Skeletal muscle tissue (tissue), 4 donors: ENCODE data around the gene ST6GALNAC5. TPM values are rescaled to one million over a fixed set of nuclear protein-coding genes. Genes with fewer than 3 reads are reported as not detected.

Experiments
- H3K27ac ChIP-seq: one replicate; pipeline ENCODE4 v1.7.0; 2013; ENCODE audit warnings: mild to moderate bottlenecking, low read depth, low read length, inconsistent platforms
- H3K27me3 ChIP-seq, 3 donors: one replicate each; pipeline ENCODE4 v1.7.0; 2013; ENCODE audit warnings: low read length in 3 of 3; ENCODE audit not compliant: control insufficient read depth in 3 of 3, insufficient read depth in 3 of 3
- H3K36me3 ChIP-seq, 3 donors: one replicate each; pipeline ENCODE4 v1.7.0; 2013; ENCODE audit warnings: low read length in 3 of 3; ENCODE audit not compliant: control insufficient read depth in 3 of 3, insufficient read depth in 3 of 3
- H3K4me1 ChIP-seq, 3 donors: one replicate each; pipeline ENCODE4 v1.7.0; 2013; ENCODE audit warnings: low read length in 3 of 3, mild to moderate bottlenecking in 3 of 3; ENCODE audit not compliant: control insufficient read depth in 3 of 3, insufficient read depth in 3 of 3
- H3K4me3 ChIP-seq, 3 donors: one replicate each; pipeline ENCODE4 v1.7.0; 2013; ENCODE audit warnings: low read length in 3 of 3
- H3K9ac ChIP-seq, 3 donors: one replicate each; pipeline ENCODE4 v1.7.0; 2013; ENCODE audit warnings: low read length in 3 of 3, mild to moderate bottlenecking in 3 of 3, moderate library complexity in 2 of 3, low read depth in 1 of 3
- H3K9me3 ChIP-seq, 3 donors: one replicate each; pipeline ENCODE4 v1.7.0; 2013; ENCODE audit warnings: low read length in 3 of 3; ENCODE audit not compliant: control insufficient read depth in 3 of 3
- total RNA-seq: library from RNA; depleted of rRNA; stranded (reverse); fragments of >200 nt; gene quantifications from one replicate; pipeline ENCODE4 v1.2.3, GENCODE V29; 2014
- donor health status: Osteomylitis.

ST6GALNAC5 gene
- total RNA-seq, 1 donor from 2014 or later, result 2.1 TPM

DNA sequence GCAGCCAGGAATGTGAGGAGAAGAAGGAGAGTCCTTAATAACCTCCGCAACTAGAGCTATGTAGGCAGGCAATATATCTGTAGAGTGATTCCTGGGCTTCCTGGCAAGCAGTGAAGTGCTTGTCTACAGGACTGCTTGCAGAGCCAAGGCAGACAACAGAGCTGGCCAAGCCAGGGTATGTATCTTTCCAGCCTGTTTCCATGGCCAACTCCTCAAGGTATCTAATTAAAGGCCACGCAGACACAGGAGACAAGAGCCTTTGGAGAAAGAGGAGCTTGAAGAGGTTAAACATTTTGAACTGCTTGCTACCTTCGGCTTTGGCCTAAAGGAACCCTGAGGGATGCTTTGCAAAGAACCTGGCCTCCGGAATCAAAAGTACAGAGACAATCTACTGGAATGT lies 214.6 kb downstream of the ST6GALNAC5 start:
- H3K27ac ChIP-seq, result no peak overlapping the region
- no peaks in the 10 kb centered on the region for H3K4me1 ChIP-seq
- no peaks in the 10 kb centered on the region for H3K27me3 ChIP-seq
- H3K9me3 ChIP-seq, result no peaks in the 10 kb centered on the region
- no peaks in the 10 kb centered on the region for H3K36me3 ChIP-seq
- H3K9ac ChIP-seq, result no peak overlapping the region
- no peak overlapping the region for H3K4me3 ChIP-seq

DNA sequence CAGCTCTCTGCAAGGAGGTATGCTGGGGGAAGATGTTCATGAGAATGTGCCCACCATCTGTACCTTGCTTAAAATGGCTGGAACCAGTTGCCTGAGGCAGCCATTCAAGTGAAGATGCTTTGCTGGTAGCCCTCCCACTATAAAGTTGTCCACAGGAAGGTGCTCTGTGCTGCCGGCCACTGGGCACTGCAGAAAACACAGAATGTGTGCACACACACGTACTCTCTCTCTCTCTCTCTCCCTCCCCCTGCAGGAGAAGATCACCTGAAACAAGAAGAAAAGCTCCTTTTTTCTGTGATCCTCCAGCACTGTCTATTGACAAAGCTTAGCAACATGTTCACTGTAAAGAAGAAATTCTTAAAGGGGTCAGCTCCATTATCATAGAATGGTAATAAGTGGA lies 217.2 kb downstream of the ST6GALNAC5 start:
- Histone ChIP-seq H3K9ac (no peak overlapping the region), H3K27me3 (no peaks in the 10 kb centered on the region), H3K27ac (no peak overlapping the region), H3K4me3 (no peak overlapping the region), H3K36me3 (no peaks in the 10 kb centered on the region), H3K9me3 (no peaks in the 10 kb centered on the region), H3K4me1 (no peaks in the 10 kb centered on the region)

DNA sequence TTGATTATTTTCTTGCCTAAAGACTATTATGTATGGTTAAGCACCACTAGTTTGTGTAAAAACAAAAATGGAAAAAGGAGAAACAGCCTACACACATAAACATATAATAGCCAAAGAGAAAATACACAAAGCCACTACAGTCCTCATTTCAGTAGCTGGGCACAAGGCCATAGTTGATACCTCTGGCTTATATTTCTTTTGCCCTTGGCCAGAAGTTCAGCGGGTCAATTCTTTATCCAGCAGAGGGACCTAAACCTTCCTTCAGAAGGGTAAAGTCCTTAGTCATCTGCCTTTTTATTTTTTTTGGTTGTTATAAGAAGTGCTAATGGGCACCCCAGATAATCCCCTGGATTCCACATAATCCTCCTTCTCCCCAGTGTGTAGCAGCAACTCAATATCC lies 217.8 kb downstream of the ST6GALNAC5 start:
- no peak overlapping the region for H3K27ac ChIP-seq
- no peaks in the 10 kb centered on the region for H3K27me3 ChIP-seq
- no peaks in the 10 kb centered on the region for H3K9me3 ChIP-seq
- no peaks in the 10 kb centered on the region for H3K4me1 ChIP-seq
- no peak overlapping the region for H3K4me3 ChIP-seq
- no peak overlapping the region for H3K9ac ChIP-seq
- no peaks in the 10 kb centered on the region for H3K36me3 ChIP-seq

DNA sequence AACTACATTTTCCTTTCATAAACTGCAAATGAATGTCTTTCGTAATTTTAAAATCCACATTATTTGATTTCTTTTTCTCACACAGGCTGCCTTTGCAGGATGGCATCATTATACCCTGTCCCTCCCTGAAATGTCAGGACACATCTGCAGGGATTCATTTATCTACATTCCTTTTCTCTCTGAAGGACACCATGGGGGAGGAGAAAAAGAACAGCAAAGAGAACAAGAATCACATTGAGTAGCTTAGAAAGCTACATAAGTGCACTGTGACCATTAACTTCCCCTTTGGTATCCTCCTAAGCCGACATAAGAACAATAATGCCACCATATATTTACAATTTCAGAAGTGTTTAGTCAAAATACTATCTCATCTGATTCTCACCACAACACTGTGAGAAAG lies 222.5 kb downstream of the ST6GALNAC5 start:
- Histone ChIP-seq H3K9me3 (no peaks in the 10 kb centered on the region), H3K4me3 (no peak overlapping the region), H3K27me3 (no peaks in the 10 kb centered on the region), H3K27ac (no peak overlapping the region), H3K4me1 (no peaks in the 10 kb centered on the region), H3K9ac (no peak overlapping the region), H3K36me3 (no peaks in the 10 kb centered on the region)

DNA sequence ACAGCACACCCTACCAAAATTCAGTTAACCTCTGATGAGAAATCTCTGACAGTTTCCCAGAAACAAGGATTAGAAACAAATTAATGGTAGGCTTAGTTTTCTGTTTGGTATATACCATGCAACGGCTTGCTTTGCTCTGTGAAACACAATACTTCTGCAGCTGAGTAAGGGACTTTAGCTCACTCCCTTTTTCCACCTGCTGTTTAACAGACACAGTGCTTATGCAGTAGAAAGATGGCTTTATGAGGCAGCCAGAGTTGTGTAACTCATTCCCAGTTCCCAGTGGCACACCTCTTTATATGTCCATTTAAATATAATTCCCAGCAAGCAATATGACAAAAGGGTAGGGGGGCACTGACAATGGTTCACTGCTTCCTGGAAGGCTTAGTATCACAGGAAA lies 228.0 kb downstream of the ST6GALNAC5 start:
- no peaks in the 10 kb centered on the region for H3K36me3 ChIP-seq
- no peaks in the 10 kb centered on the region for H3K27me3 ChIP-seq
- H3K9me3 ChIP-seq, result no peaks in the 10 kb centered on the region
- no peak overlapping the region for H3K27ac ChIP-seq
- no peak overlapping the region for H3K9ac ChIP-seq
- H3K4me3 ChIP-seq, result no peak overlapping the region
- no peaks in the 10 kb centered on the region for H3K4me1 ChIP-seq

DNA sequence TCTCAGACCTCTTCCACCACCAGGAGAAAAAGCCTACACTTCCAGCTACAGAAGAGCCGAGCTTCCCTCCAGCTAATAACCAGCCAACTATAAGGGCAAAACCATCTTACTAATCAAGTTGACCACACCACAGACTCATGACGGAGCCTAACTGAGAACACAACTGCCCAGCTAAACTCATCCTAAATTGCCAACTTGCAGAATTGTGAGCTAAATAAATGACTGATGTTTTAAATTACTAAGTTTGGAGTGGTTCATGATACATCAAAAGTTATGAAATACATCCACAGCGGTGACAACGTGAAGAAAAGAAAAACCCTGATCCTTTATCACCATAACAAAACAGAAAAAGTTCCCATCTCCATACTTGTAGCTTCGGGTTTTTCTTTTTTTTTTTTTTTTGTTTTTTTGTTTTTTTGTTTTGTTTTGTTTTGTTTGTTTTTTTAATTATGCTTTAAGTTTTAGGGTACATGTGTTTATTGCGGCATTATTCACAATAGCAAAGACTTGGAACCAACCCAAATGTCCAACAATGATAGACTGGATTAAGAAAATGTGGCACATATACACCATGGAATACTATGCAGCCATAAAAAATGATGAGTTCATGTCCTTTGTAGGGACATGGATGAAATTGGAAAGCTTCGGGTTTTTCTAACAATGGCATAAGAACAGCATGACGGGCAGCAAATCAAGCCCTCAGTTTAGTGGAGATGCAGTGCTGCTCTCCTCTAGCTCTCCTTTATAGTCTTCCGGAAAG lies 229.4 kb downstream of the ST6GALNAC5 start:
- H3K9ac ChIP-seq, result no peak overlapping the region
- H3K27me3 ChIP-seq, result no peaks in the 10 kb centered on the region
- no peaks in the 10 kb centered on the region for H3K36me3 ChIP-seq
- no peaks in the 10 kb centered on the region for H3K9me3 ChIP-seq
- no peaks in the 10 kb centered on the region for H3K4me1 ChIP-seq
- no peak overlapping the region for H3K27ac ChIP-seq
- no peak overlapping the region for H3K4me3 ChIP-seq

DNA sequence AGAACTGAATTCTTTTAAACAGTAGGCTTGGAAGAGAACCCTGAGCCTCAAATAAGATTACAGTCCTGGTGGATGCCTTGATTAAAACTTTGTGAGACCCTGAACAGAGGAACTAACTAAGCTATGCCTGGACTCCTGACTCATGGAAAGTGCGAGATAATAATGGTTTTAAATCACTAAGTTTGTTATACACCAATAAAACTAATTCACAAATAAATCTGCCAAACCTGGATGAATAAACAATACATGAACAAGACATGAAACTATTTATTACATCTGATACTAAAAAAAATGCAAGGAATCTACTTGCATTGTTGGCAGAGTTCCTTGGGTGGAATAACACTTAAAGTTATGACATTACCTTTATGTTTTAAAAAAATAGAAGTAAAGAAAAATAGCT lies 233.6 kb downstream of the ST6GALNAC5 start:
- no peaks in the 10 kb centered on the region for H3K36me3 ChIP-seq
- no peak overlapping the region for H3K27ac ChIP-seq
- no peaks in the 10 kb centered on the region for H3K27me3 ChIP-seq
- no peak overlapping the region for H3K9ac ChIP-seq
- no peaks in the 10 kb centered on the region for H3K9me3 ChIP-seq
- no peaks in the 10 kb centered on the region for H3K4me1 ChIP-seq
- H3K4me3 ChIP-seq, result no peak overlapping the region

DNA sequence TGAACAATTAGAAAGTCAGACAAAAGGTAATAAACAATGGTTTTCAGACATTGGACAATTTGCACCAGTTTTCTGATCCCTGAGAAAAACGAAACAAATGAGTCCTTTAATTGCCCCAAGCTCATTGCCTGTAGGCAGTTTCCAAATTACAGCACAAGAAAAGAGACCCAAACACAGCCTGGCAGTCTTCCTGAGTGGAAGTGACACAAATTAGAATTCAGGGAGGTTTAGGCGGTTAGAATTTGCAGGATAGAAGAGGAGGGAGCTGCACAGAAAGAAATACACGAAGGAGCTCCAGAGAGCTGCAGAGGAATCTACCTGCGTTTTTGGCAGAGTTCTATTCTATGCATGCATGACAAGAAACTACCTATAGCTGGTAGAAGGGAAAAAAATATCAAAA lies 236.2 kb downstream of the ST6GALNAC5 start:
- no peaks in the 10 kb centered on the region for H3K27me3 ChIP-seq
- no peaks in the 10 kb centered on the region for H3K9me3 ChIP-seq
- H3K9ac ChIP-seq, result no peak overlapping the region
- no peaks in the 10 kb centered on the region for H3K36me3 ChIP-seq
- no peak overlapping the region for H3K27ac ChIP-seq
- H3K4me3 ChIP-seq, result no peak overlapping the region
- no peaks in the 10 kb centered on the region for H3K4me1 ChIP-seq

DNA sequence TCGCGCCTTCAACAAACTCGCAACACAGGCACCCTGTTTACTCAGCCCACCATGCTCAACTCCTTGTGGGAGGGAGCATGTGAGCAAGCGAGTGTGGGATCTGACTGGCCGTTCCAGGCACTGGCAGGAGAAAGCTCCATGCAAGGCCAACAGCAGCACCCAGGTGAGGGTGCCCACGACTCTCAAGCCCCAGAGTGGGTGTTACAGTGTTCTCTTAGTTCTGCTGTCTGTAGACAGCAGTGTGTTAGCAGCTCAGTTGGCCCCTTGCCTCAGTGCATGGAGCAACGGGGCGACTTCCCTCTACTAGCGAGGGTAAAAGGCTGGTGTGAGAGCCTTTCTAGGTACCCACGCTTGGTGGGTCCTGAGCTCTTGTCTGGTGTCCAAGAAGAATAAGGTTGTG lies 237.4 kb downstream of the ST6GALNAC5 start:
- Histone ChIP-seq H3K9me3 (no peaks in the 10 kb centered on the region), H3K4me1 (no peaks in the 10 kb centered on the region), H3K27ac (no peak overlapping the region), H3K4me3 (no peak overlapping the region), H3K27me3 (no peaks in the 10 kb centered on the region), H3K36me3 (no peaks in the 10 kb centered on the region), H3K9ac (no peak overlapping the region)
